GM19372 (cell line): ENCODE measurements around the gene PCNX1.
"Not testable (repeated sequence)": the region's sequence is repeated elsewhere in the genome, so short reads cannot be mapped to it uniquely, and the experiment has no call there.

Experiments
- ATAC-seq: cut with Tn5 transposase; IDR thresholded peaks from one replicate; pipeline ENCODE4 v1.9.1; 2021; ENCODE audit warnings: mild to moderate bottlenecking, low read depth, moderate library complexity; ENCODE audit not compliant: unreplicated experiment

PCNX1 gene

GRCh38 chr14:70907176-70907995, at the start of gene PCNX1:
Gene PCNX1 (plus strand): TSS chr14:70907459. CDS start chr14:70907851, 392 bp downstream.
- peak; percentile 70 for ATAC-seq

GRCh38 chr14:70857496-70857890, 49.8 kb upstream of the PCNX1 start:
- no peak for ATAC-seq

GRCh38 chr14:70858641-70859040, 48.6 kb upstream of the PCNX1 start:
- no peak for ATAC-seq

- not testable (repeated sequence) for ATAC-seq
These were observed 40.3 kb upstream of the PCNX1 start for GRCh38 chr14:70866992-70867391.

- no peak for ATAC-seq
These were observed 36.3 kb upstream of the PCNX1 start for GRCh38 chr14:70871001-70871400.

- peak; percentile 53 for ATAC-seq
These were observed 35.2 kb upstream of the PCNX1 start for GRCh38 chr14:70871863-70872677.

- ATAC-seq, result no peak
These were observed 34.6 kb upstream of the PCNX1 start for GRCh38 chr14:70872678-70873020.

- ATAC-seq, result no peak
These were observed 33.6 kb upstream of the PCNX1 start for GRCh38 chr14:70873627-70874026.

GRCh38 chr14:70875811-70876460, 31.3 kb upstream of the PCNX1 start:
- ATAC-seq, result not testable (repeated sequence)

- no peak for ATAC-seq
These were observed 27.8 kb upstream of the PCNX1 start for GRCh38 chr14:70879448-70879847.

- ATAC-seq, result not testable (repeated sequence)
These were observed 26.4 kb upstream of the PCNX1 start for GRCh38 chr14:70880888-70881287.

GRCh38 chr14:70881549-70882177, 25.6 kb upstream of the PCNX1 start:
- no peak for ATAC-seq

- no peak for ATAC-seq
These were observed 24.3 kb upstream of the PCNX1 start for GRCh38 chr14:70882776-70883492.

GRCh38 chr14:70884595-70885342, 22.5 kb upstream of the PCNX1 start:
- ATAC-seq, result no peak

- ATAC-seq, result no peak
These were observed 21.8 kb upstream of the PCNX1 start for GRCh38 chr14:70885343-70886022.

- no peak for ATAC-seq
These were observed 20.6 kb upstream of the PCNX1 start for GRCh38 chr14:70886421-70887206.

- ATAC-seq, result no peak
These were observed 20.0 kb upstream of the PCNX1 start for GRCh38 chr14:70887207-70887681.
